HL-60 (cell line): ENCODE results near the gene TMUB1.

ENCODE experiments used
- DNase-seq, 2 experiments: peaks; one replicate each; pipeline ENCODE4 v3.0.0-alpha.2; 2010 to 2020; ENCODE audit warnings: low read depth in 1 of 2, low spot score in 1 of 2
- H3K27ac ChIP-seq: fragments of 250-450 bp; sonication (Bioruptor Pico); replicated peaks from 2 replicates; pipeline ENCODE4 v1.5.1; 2020; ENCODE audit warnings: mild to moderate bottlenecking, moderate library complexity
- H3K27me3 ChIP-seq: fragments of 250-450 bp; sonication (Bioruptor Pico); 2 replicates; pipeline ENCODE4 v1.5.1; 2021; ENCODE audit warnings: mild to moderate bottlenecking, moderate library complexity; ENCODE audit not compliant: insufficient read depth, poor library complexity, severe bottlenecking
- H3K4me3 ChIP-seq: replicated peaks from 2 replicates; pipeline ENCODE4 v1.5.1; 2011; ENCODE audit warnings: mild to moderate bottlenecking, control low read depth, low read length; ENCODE audit not compliant: insufficient read depth
- CTCF ChIP-seq: IDR thresholded peaks from one replicate; pipeline ENCODE4 v1.5.1; 2011; ENCODE audit warnings: low read length, control low read depth, inconsistent platforms; ENCODE audit not compliant: insufficient read depth
- GABPA ChIP-seq: IDR thresholded peaks from 2 replicates; pipeline ENCODE4 v1.6.1; 2012; ENCODE audit warnings: low read depth
- POLR2AphosphoS5 ChIP-seq: IDR thresholded peaks from 2 replicates; pipeline ENCODE4 v1.6.1; 2012; ENCODE audit warnings: low read depth
- REST ChIP-seq: IDR thresholded peaks from 2 replicates; pipeline ENCODE4 v1.6.1; 2012; ENCODE audit warnings: low read depth; ENCODE audit not compliant: insufficient replicate concordance
- SPI1 ChIP-seq: IDR thresholded peaks from 2 replicates; pipeline ENCODE4 v1.6.1; 2012; ENCODE audit warnings: low read depth, mild to moderate bottlenecking, borderline replicate concordance

The TMUB1 gene

GRCh38 chr7:151095828-151096475 lies 12.7 kb upstream of the TMUB1 start:
- no peaks in the 10 kb centered on the region for H3K27me3 ChIP-seq
- no peak overlapping the region for H3K4me3 ChIP-seq
- TF ChIP-seq SPI1, result no peak
- no peak for TF ChIP-seq POLR2AphosphoS5
- TF ChIP-seq REST, result no peak
- TF ChIP-seq GABPA, result no peak
- TF ChIP-seq CTCF, result no peak
- DNase-seq, result no peak
- H3K27ac ChIP-seq, result no peak overlapping the region

GRCh38 chr7:151095123-151095797 lies 12.0 kb upstream of the TMUB1 start:
- TF ChIP-seq SPI1 (no peak), CTCF (no peak), REST (no peak), GABPA (no peak), POLR2AphosphoS5 (no peak)
- no peak for DNase-seq
- Histone ChIP-seq H3K27ac (no peak overlapping the region), H3K27me3 (no peaks in the 10 kb centered on the region), H3K4me3 (no peak overlapping the region)

- Histone ChIP-seq H3K4me3 (no peak overlapping the region), H3K27me3 (no peaks in the 10 kb centered on the region), H3K27ac (no peak overlapping the region)
- DNase-seq, result no peak
- TF ChIP-seq CTCF (no peak), SPI1 (no peak), REST (no peak), POLR2AphosphoS5 (no peak), GABPA (no peak)
Observed at GRCh38 chr7:151094675-151095074, 11.4 kb upstream of the TMUB1 start.
